SK-N-SH (cell line): ENCODE measurements around the gene CACNA1H.

ENCODE experiments used
- NFIC ChIP-seq: IDR thresholded peaks from 2 replicates; pipeline ENCODE4 v1.4.0; 2012; ENCODE audit warnings: borderline replicate concordance
- POLR2AphosphoS5 ChIP-seq: IDR thresholded peaks from 2 replicates; pipeline ENCODE4 v1.6.1; 2012; ENCODE audit warnings: low read depth, low read length
- RFX5 ChIP-seq: IDR thresholded peaks from 2 replicates; pipeline ENCODE4 v1.6.1; 2012; ENCODE audit warnings: mild to moderate bottlenecking, improper control_type of control experiment, low read length
- RXRA ChIP-seq: IDR thresholded peaks from 2 replicates; pipeline ENCODE4 v1.4.0; 2012; ENCODE audit warnings: low read depth, mild to moderate bottlenecking, borderline replicate concordance
- TF ChIP-seq, protein P1 (sequence below): IDR thresholded peaks from 2 replicates; pipeline ENCODE4 v1.6.1; 2012; ENCODE audit warnings: mild to moderate bottlenecking, low read depth, low read length, moderate library complexity

DNA sequence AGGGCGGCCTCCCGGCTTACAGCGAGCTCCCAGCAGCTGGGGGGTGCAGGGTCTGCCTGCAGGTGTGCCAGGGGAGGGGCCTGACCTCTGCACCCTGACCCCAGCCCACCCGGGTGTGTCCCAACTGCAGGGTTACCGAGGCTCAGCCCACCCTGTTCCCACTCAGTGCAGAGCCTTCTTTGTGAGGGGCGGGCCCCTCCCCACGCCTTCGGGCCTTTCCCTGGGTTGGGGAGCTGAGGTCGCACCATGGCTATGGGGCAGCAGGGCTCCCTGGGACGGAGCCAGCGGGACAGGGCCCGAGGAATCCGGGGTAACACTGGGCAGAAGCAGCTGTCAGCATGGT lies 17.1 kb downstream of the CACNA1H start:
- TF ChIP-seq RFX5: no peak
- no peak for TF ChIP-seq POLR2AphosphoS5
- TF ChIP-seq RXRA: no peak
- no peak for TF ChIP-seq NFIC
- TF ChIP-seq, protein P1, sequence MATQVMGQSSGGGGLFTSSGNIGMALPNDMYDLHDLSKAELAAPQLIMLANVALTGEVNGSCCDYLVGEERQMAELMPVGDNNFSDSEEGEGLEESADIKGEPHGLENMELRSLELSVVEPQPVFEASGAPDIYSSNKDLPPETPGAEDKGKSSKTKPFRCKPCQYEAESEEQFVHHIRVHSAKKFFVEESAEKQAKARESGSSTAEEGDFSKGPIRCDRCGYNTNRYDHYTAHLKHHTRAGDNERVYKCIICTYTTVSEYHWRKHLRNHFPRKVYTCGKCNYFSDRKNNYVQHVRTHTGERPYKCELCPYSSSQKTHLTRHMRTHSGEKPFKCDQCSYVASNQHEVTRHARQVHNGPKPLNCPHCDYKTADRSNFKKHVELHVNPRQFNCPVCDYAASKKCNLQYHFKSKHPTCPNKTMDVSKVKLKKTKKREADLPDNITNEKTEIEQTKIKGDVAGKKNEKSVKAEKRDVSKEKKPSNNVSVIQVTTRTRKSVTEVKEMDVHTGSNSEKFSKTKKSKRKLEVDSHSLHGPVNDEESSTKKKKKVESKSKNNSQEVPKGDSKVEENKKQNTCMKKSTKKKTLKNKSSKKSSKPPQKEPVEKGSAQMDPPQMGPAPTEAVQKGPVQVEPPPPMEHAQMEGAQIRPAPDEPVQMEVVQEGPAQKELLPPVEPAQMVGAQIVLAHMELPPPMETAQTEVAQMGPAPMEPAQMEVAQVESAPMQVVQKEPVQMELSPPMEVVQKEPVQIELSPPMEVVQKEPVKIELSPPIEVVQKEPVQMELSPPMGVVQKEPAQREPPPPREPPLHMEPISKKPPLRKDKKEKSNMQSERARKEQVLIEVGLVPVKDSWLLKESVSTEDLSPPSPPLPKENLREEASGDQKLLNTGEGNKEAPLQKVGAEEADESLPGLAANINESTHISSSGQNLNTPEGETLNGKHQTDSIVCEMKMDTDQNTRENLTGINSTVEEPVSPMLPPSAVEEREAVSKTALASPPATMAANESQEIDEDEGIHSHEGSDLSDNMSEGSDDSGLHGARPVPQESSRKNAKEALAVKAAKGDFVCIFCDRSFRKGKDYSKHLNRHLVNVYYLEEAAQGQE: no peak
